ENCODE data around the gene RABGGTA. TPM values are rescaled to one million over a fixed set of nuclear protein-coding genes. Genes with fewer than 3 reads are reported as not detected.

RABGGTA gene
- total RNA-seq, 2 experiments from 2014 or later = 24.3 to 27.3 TPM

DNA sequence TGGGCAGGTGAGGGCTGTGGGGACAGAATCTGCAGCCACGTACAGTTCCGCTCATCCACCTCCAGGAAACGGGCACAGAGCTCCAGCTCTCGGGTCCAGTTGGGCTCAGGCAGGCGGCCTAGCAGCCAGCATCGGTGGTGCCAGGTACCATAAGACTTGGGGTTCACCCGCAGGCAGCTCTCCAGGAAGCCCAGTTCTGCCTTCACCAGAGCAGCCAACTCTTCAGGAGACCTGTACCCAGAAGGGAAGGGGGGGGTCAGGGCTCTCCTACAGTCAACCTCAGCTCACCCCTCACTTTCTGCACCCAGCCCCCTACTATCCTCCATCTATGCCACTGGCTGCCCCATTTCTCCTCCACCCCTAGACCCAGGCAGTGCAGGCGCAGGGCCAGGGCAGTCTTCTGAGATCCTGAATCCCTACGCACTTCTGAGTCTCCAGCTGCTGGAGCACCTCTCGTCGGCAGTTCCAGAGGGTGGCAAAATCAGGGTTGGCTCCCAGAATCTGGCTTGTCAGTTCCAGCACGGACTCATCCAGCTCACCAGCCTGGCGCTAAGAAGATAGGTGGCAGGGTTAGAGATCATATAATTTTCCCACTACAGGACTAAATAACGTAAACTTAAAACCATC lies 1.4 kb downstream of the RABGGTA start:
- no TSS peak for BruUV-seq (replicated peaks)
- peak overlapping the region; percentile 82 for H3K4me2 ChIP-seq (ENCODE audit: low read length)
- intact Hi-C loops (cut with micrococcal nuclease; ENCODE audit: unreplicated experiment) = loop anchor here (2.0 kb wide), 1 partner anchor 29 kb away; the partner anchor contains the start of genes DHRS1 and NOP9
- H3K4me3 ChIP-seq (ENCODE audit: low read depth, low read length, poor library complexity, severe bottlenecking) = peak overlapping the region; percentile 84
- H3K79me2 ChIP-seq (ENCODE audit: insufficient read depth, low read depth, low read length) = no peaks in the 10 kb centered on the region
- H2AFZ ChIP-seq (ENCODE audit: low read length) = no peak overlapping the region
- TF ChIP-seq EZH2phosphoT487 (IDR thresholded peaks at IDR 0.05; ENCODE audit: borderline replicate concordance, low read depth, low read length) = no peak
- TF ChIP-seq, protein P1, sequence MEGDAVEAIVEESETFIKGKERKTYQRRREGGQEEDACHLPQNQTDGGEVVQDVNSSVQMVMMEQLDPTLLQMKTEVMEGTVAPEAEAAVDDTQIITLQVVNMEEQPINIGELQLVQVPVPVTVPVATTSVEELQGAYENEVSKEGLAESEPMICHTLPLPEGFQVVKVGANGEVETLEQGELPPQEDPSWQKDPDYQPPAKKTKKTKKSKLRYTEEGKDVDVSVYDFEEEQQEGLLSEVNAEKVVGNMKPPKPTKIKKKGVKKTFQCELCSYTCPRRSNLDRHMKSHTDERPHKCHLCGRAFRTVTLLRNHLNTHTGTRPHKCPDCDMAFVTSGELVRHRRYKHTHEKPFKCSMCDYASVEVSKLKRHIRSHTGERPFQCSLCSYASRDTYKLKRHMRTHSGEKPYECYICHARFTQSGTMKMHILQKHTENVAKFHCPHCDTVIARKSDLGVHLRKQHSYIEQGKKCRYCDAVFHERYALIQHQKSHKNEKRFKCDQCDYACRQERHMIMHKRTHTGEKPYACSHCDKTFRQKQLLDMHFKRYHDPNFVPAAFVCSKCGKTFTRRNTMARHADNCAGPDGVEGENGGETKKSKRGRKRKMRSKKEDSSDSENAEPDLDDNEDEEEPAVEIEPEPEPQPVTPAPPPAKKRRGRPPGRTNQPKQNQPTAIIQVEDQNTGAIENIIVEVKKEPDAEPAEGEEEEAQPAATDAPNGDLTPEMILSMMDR (conservative IDR thresholded peaks at IDR 0.05; ENCODE audit: low read length) = no peak
- no peak overlapping the region for H3K27ac ChIP-seq (ENCODE audit: low read depth, low read length, poor library complexity, severe bottlenecking)
- H3K9me3 ChIP-seq (ENCODE audit: low read length) = no peaks in the 10 kb centered on the region
- no peaks in the 10 kb centered on the region for H3K36me3 ChIP-seq (ENCODE audit: insufficient read depth, low read length)
- ChIA-PET POLR2A (interaction anchor here (0.6 to 3.2 kb wide), 8 partner anchors 13 to 134 kb away, joined by 3 to 21 read pairs (median 4); partner anchors contain the start of genes GMPR2, MDP1, NEDD8 and TINF2), CTCF (ENCODE audit: unreplicated experiment) (interaction anchor here (1.3 kb wide), 1 partner anchor 28 kb away, joined by 5 read pairs; the partner anchor contains the start of gene TINF2)
- no peaks in the 10 kb centered on the region for H3K9me2 ChIP-seq (ENCODE audit: insufficient read depth, low read length)
- DNase-seq (ENCODE audit: low spot score) = no peak
- H4K20me1 ChIP-seq (ENCODE audit: insufficient read depth, low read length) = no peaks in the 10 kb centered on the region
- H3K4me1 ChIP-seq (ENCODE audit: insufficient read depth, low read length, poor library complexity, severe bottlenecking) = peaks cover 36% of the 10 kb centered on the region

DNA sequence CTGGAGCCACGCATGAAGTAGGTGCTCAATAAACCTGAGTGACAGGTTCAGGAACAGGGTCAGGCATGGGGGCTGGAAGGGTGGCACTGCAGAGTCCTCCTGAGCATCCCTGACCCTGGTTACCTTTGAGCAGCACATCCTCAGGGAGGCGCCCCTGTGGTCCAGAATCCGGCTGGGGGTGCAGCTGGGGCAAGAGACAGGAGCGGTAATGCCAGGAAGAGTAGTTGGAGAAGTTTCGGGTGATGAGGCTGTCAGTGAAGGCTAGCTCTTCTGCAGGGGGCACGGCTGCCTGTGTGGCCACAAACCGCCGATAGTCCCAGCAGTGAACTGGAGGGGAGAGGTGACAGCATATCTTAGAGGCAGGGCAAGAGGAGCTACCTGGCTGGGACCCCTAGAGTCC lies 2.0 kb downstream of the RABGGTA start:
- Histone ChIP-seq H4K20me1 (ENCODE audit: insufficient read depth, low read length) (no peaks in the 10 kb centered on the region), H3K9me2 (ENCODE audit: insufficient read depth, low read length) (no peaks in the 10 kb centered on the region), H3K9me3 (ENCODE audit: low read length) (no peaks in the 10 kb centered on the region), H3K27ac (ENCODE audit: low read depth, low read length, poor library complexity, severe bottlenecking) (no peak overlapping the region), H2AFZ (ENCODE audit: low read length) (no peak overlapping the region), H3K79me2 (ENCODE audit: insufficient read depth, low read depth, low read length) (no peaks in the 10 kb centered on the region), H3K4me3 (ENCODE audit: low read depth, low read length, poor library complexity, severe bottlenecking) (no peak overlapping the region), H3K36me3 (ENCODE audit: insufficient read depth, low read length) (no peaks in the 10 kb centered on the region), H3K4me2 (ENCODE audit: low read length) (no peak overlapping the region), H3K4me1 (ENCODE audit: insufficient read depth, low read length, poor library complexity, severe bottlenecking) (peaks cover 38% of the 10 kb centered on the region)
- BruUV-seq (replicated peaks) = no TSS peak
- intact Hi-C loops (cut with micrococcal nuclease; ENCODE audit: unreplicated experiment) = no loop called here
- ChIA-PET POLR2A (interaction anchor here (0.6 to 3.2 kb wide), 3 partner anchors 23 to 134 kb away, joined by 3 to 21 read pairs (median 4); no protein-coding TSS in a partner anchor), CTCF (ENCODE audit: unreplicated experiment) (no interaction called here)
- TF ChIP-seq EZH2phosphoT487 (IDR thresholded peaks at IDR 0.05; ENCODE audit: borderline replicate concordance, low read depth, low read length) = no peak
- TF ChIP-seq, protein P1 (conservative IDR thresholded peaks at IDR 0.05; ENCODE audit: low read length) = no peak
- DNase-seq (ENCODE audit: low spot score) = no peak

DNA sequence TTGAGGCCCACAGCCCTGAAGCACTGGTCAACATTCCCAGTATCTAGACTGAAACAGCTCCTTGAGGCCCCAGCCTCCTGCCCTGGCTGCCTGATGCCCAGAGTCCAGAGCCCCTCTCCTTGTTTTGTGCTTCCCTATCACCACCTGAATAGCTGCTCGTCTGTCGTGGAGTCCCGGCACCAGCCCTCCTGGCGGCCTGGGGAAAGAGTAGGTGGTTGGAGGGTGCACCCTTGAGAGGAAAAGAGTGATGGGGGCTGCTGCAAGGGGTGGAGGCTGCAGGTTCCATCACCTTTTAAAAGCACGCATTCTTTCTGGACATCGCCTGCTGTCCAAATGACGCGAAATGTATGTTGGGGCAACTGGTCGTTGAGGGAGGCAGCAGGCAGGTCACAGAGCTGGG lies 3.2 kb downstream of the RABGGTA start:
- no peak overlapping the region for H3K4me3 ChIP-seq (ENCODE audit: low read depth, low read length, poor library complexity, severe bottlenecking)
- no peak overlapping the region for H3K27ac ChIP-seq (ENCODE audit: low read depth, low read length, poor library complexity, severe bottlenecking)
- H4K20me1 ChIP-seq (ENCODE audit: insufficient read depth, low read length) = no peaks in the 10 kb centered on the region
- H3K9me3 ChIP-seq (ENCODE audit: low read length) = no peaks in the 10 kb centered on the region
- no peaks in the 10 kb centered on the region for H3K9me2 ChIP-seq (ENCODE audit: insufficient read depth, low read length)
- H2AFZ ChIP-seq (ENCODE audit: low read length) = no peak overlapping the region
- no peaks in the 10 kb centered on the region for H3K36me3 ChIP-seq (ENCODE audit: insufficient read depth, low read length)
- TF ChIP-seq EZH2phosphoT487 (IDR thresholded peaks at IDR 0.05; ENCODE audit: borderline replicate concordance, low read depth, low read length) = no peak
- TF ChIP-seq, protein P1 (conservative IDR thresholded peaks at IDR 0.05; ENCODE audit: low read length) = no peak
- peaks cover 34% of the 10 kb centered on the region for H3K4me1 ChIP-seq (ENCODE audit: insufficient read depth, low read length, poor library complexity, severe bottlenecking)
- intact Hi-C loops (cut with micrococcal nuclease; ENCODE audit: unreplicated experiment) = no loop called here
- ChIA-PET POLR2A (no interaction called here), CTCF (ENCODE audit: unreplicated experiment) (no interaction called here)
- BruUV-seq (replicated peaks) = no TSS peak
- H3K79me2 ChIP-seq (ENCODE audit: insufficient read depth, low read depth, low read length) = no peaks in the 10 kb centered on the region
- DNase-seq (ENCODE audit: low spot score) = no peak
- no peak overlapping the region for H3K4me2 ChIP-seq (ENCODE audit: low read length)

All from OCI-LY7 (cell line).